IMR-90 (cell line): ENCODE measurements around the gene FOXP1. TPM values are rescaled to one million over a fixed set of nuclear protein-coding genes. Genes with fewer than 3 reads are reported as not detected.

Experiments
- ATAC-seq: fragments of 200-7000 bp; cut with Tn5 transposase; 2 replicates; pipeline ENCODE4 v1.9.1; 2020; ENCODE audit warnings: low read depth, mild to moderate bottlenecking, moderate library complexity
- BruUV-seq: library from RNA; stranded (reverse); fragments of 400-500 nt; replicated peaks from 2 replicates; lab custom pipeline; 2021; lab: Mats Ljungman, UMichigan
- CTCF ChIA-PET: fragments of 300-600 bp; formaldehyde crosslinking; extraction: SDS; loops from one replicate; lab custom pipeline; 2021; ENCODE audit warnings: antibody characterized with exemption; lab: Yijun Ruan, JAX
- POLR2A ChIA-PET: fragments of 300-600 bp; sonication (Branson Sonifier 250); formaldehyde crosslinking; loops from one replicate; lab custom pipeline; 2022; ENCODE audit warnings: antibody characterized with exemption; ENCODE audit not compliant: unreplicated experiment; lab: Charles Lee
- DNase-seq: peaks from one replicate; pipeline ENCODE4 v3.0.0; 2013
- H2AFZ ChIP-seq: replicated peaks from 2 replicates; pipeline ENCODE3; 2013; ENCODE audit warnings: low read length, mild to moderate bottlenecking; ENCODE audit not compliant: poor library complexity
- H2AK5ac ChIP-seq: 2 replicates; pipeline ENCODE4 v1.6.1; 2013; ENCODE audit warnings: low read depth, low read length, inconsistent platforms
- H2AK9ac ChIP-seq: replicated peaks from 2 replicates; pipeline ENCODE3; 2013; ENCODE audit warnings: mild to moderate bottlenecking, low read depth, low read length, moderate library complexity; ENCODE audit not compliant: poor library complexity
- H2BK120ac ChIP-seq: 2 replicates; pipeline ENCODE4 v1.6.1; 2013; ENCODE audit warnings: low read depth, low read length, inconsistent platforms
- H2BK15ac ChIP-seq: 3 replicates; pipeline ENCODE4 v1.6.1; 2013; ENCODE audit warnings: low read depth, low read length, inconsistent platforms
- H2BK20ac ChIP-seq: 2 replicates; pipeline ENCODE4 v1.6.1; 2013; ENCODE audit warnings: low read depth, mild to moderate bottlenecking, inconsistent platforms, low read length, moderate library complexity
- H2BK5ac ChIP-seq: 2 replicates; pipeline ENCODE4 v1.6.1; 2013; ENCODE audit warnings: mild to moderate bottlenecking, low read depth, low read length, inconsistent platforms; ENCODE audit not compliant: poor library complexity, severe bottlenecking
- H3K14ac ChIP-seq: replicated peaks from 2 replicates; pipeline ENCODE4 v1.6.1; 2013; ENCODE audit warnings: low read depth, low read length, inconsistent platforms
- H3K18ac ChIP-seq: 2 replicates; pipeline ENCODE4 v1.6.1; 2013; ENCODE audit warnings: low read depth, low read length, control low read depth
- H3K23ac ChIP-seq: 2 replicates; pipeline ENCODE4 v1.6.1; 2013; ENCODE audit warnings: low read depth, low read length, inconsistent platforms
- H3K27ac ChIP-seq: 2 replicates; pipeline ENCODE4 v1.5.1; 2013; ENCODE audit warnings: mild to moderate bottlenecking, control low read depth, low read length; ENCODE audit not compliant: insufficient read depth
- H3K27me3 ChIP-seq: 2 replicates; pipeline ENCODE4 v1.6.1; 2013; ENCODE audit warnings: low read length; ENCODE audit not compliant: control insufficient read depth, insufficient read depth
- H3K36me3 ChIP-seq: 2 replicates; pipeline ENCODE4 v1.6.1; 2013; ENCODE audit warnings: low read length, mixed read lengths; ENCODE audit not compliant: control insufficient read depth, insufficient read depth
- H3K4ac ChIP-seq: 2 replicates; pipeline ENCODE4 v1.6.1; 2013; ENCODE audit warnings: low read depth, low read length, inconsistent platforms
- H3K4me1 ChIP-seq: 2 replicates; pipeline ENCODE4 v1.6.1; 2013; ENCODE audit warnings: low read length, mixed read lengths; ENCODE audit not compliant: control insufficient read depth, insufficient read depth
- H3K4me2 ChIP-seq: 2 replicates; pipeline ENCODE4 v1.6.1; 2013; ENCODE audit warnings: low read depth, mild to moderate bottlenecking, control low read depth, low read length, moderate library complexity
- H3K4me3 ChIP-seq: 2 replicates; pipeline ENCODE4 v1.5.1; 2013; ENCODE audit warnings: low read depth, mild to moderate bottlenecking, control low read depth, low read length, moderate library complexity; ENCODE audit not compliant: insufficient read depth
- H3K56ac ChIP-seq: 2 replicates; pipeline ENCODE4 v1.6.1; 2013; ENCODE audit warnings: low read length, inconsistent platforms; ENCODE audit not compliant: insufficient read depth; ENCODE audit errors: extremely low read depth
- H3K79me1 ChIP-seq, 2 experiments: 2 replicates each; pipeline ENCODE4 v1.6.1; 2013; ENCODE audit warnings: low read length in 2 of 2, inconsistent platforms in 1 of 2, low read depth in 1 of 2
- H3K9ac ChIP-seq: 2 replicates; pipeline ENCODE4 v1.6.1; 2013; ENCODE audit warnings: low read depth, low read length, control low read depth
- H3K9me1 ChIP-seq: 2 replicates; pipeline ENCODE4 v1.6.1; 2013; ENCODE audit warnings: low read length, inconsistent platforms; ENCODE audit not compliant: insufficient read depth
- H3K9me3 ChIP-seq: 2 replicates; pipeline ENCODE4 v1.6.1; 2013; ENCODE audit warnings: low read length; ENCODE audit not compliant: control insufficient read depth, insufficient read depth
- H4K20me1 ChIP-seq: 2 replicates; pipeline ENCODE4 v1.6.1; 2013; ENCODE audit warnings: low read length, inconsistent platforms; ENCODE audit not compliant: insufficient read depth
- H4K5ac ChIP-seq: 2 replicates; pipeline ENCODE4 v1.6.1; 2013; ENCODE audit warnings: mild to moderate bottlenecking, low read depth, low read length, control low read depth
- H4K8ac ChIP-seq, 2 experiments: 2 replicates each; pipeline ENCODE4 v1.6.1; 2013; ENCODE audit warnings: low read depth in 2 of 2, low read length in 2 of 2, control low read depth in 1 of 2, inconsistent platforms in 1 of 2
- H4K91ac ChIP-seq: 2 replicates; pipeline ENCODE4 v1.6.1; 2013; ENCODE audit warnings: low read depth, low read length, inconsistent platforms; ENCODE audit not compliant: insufficient read depth
- BHLHE40 ChIP-seq: fragments of 150-350 bp; IDR thresholded peaks from 2 replicates; pipeline ENCODE4 v1.6.1; 2016; ENCODE audit warnings: mild to moderate bottlenecking, low read depth, low read length
- CEBPB ChIP-seq: IDR thresholded peaks from 2 replicates; pipeline ENCODE4 v1.6.1; 2012; ENCODE audit warnings: low read depth, low read length, improper control_type of control experiment
- CHD1 ChIP-seq: IDR thresholded peaks from 2 replicates; pipeline ENCODE4 v1.6.1; 2012; ENCODE audit warnings: low read depth, low read length, improper control_type of control experiment
- CTCF ChIP-seq: conservative IDR thresholded peaks from 2 replicates; pipeline ENCODE4 v1.5.1; 2012; ENCODE audit warnings: mild to moderate bottlenecking, low read depth, low read length, improper control_type of control experiment
- ELK1 ChIP-seq: fragments of 150-350 bp; IDR thresholded peaks from 2 replicates; pipeline ENCODE4 v1.6.1; 2016; ENCODE audit warnings: low read depth, mild to moderate bottlenecking, low read length, moderate library complexity, borderline replicate concordance
- FOS ChIP-seq: fragments of 150-350 bp; IDR thresholded peaks from 2 replicates; pipeline ENCODE4 v1.6.1; 2016; ENCODE audit warnings: low read depth, low read length
- MAFK ChIP-seq: IDR thresholded peaks from 2 replicates; pipeline ENCODE4 v1.6.1; 2012; ENCODE audit warnings: low read depth, low read length, improper control_type of control experiment
- MAZ ChIP-seq: IDR thresholded peaks from 2 replicates; pipeline ENCODE4 v1.6.1; 2012; ENCODE audit warnings: low read depth, mild to moderate bottlenecking, low read length, improper control_type of control experiment, moderate library complexity, borderline replicate concordance
- MXI1 ChIP-seq: IDR thresholded peaks from 2 replicates; pipeline ENCODE4 v1.6.1; 2012; ENCODE audit warnings: low read depth, mild to moderate bottlenecking, low read length, moderate library complexity, borderline replicate concordance
- NFE2L2 ChIP-seq: fragments of 150-350 bp; IDR thresholded peaks from 2 replicates; pipeline ENCODE4 v1.6.1; 2016; ENCODE audit warnings: low read depth, mild to moderate bottlenecking, low read length
- POLR2A ChIP-seq: IDR thresholded peaks from 2 replicates; pipeline ENCODE4 v1.6.1; 2012; ENCODE audit warnings: mild to moderate bottlenecking, low read depth, low read length
- RAD21 ChIP-seq: IDR thresholded peaks from 2 replicates; pipeline ENCODE4 v1.6.1; 2012; ENCODE audit warnings: low read length, improper control_type of control experiment
- RCOR1 ChIP-seq: IDR thresholded peaks from 2 replicates; pipeline ENCODE4 v1.6.1; 2012; ENCODE audit warnings: mild to moderate bottlenecking, low read length, improper control_type of control experiment; ENCODE audit not compliant: insufficient replicate concordance
- RFX5 ChIP-seq: IDR thresholded peaks from 2 replicates; pipeline ENCODE4 v1.8.0; 2012; ENCODE audit warnings: low read depth, mild to moderate bottlenecking, low read length, moderate library complexity
- SMC3 ChIP-seq: fragments of 150-350 bp; IDR thresholded peaks from 2 replicates; pipeline ENCODE4 v1.6.1; 2016; ENCODE audit warnings: low read depth, mild to moderate bottlenecking, antibody characterized with exemption, low read length, moderate library complexity
- WGBS, 2 experiments: methylation state at CpG; one replicate each; pipeline versions ENCODE4 v1.1.5 to v1.1.7; 2013; ENCODE audit warnings: missing lambda C conversion rate in 2 of 2; ENCODE audit not compliant: insufficient read length in 1 of 2; ENCODE audit errors: extremely low coverage in 2 of 2; 5-methylcytosine and 5-hydroxymethylcytosine counted together
- dilution Hi-C: fragments of 300-500 bp; cut with HindIII; formaldehyde crosslinking; loops from one replicate; pipeline ENCODE4 v1.14.3; 2018; ENCODE audit warnings: low sequenced_read_pairs; ENCODE audit not compliant: unreplicated experiment
- in situ Hi-C: fragments of 300-500 bp; cut with MboI; formaldehyde crosslinking; loops from 3 replicates; pipeline ENCODE4 v1.14.3; 2019; ENCODE audit warnings: low sequenced_read_pairs, inconsistent platforms, mixed read lengths
- intact Hi-C: fragments of 100-400 bp; cut with micrococcal nuclease; formaldehyde crosslinking; loops from 2 replicates; pipeline ENCODE4 v1.10.0; 2022
- polyA plus RNA-seq, 3 experiments: library from polyadenylated mRNA; depleted of rRNA; stranded (reverse); fragments of >200 nt; gene quantifications; 2 replicates each; pipeline ENCODE4 v1.2.3, GENCODE V29; 2012; ENCODE audit warnings: low replicate concordance in 1 of 3
- total RNA-seq: library from RNA; depleted of rRNA; stranded (reverse); fragments of >200 nt; gene quantifications from 2 replicates; pipeline ENCODE4 v1.2.3, GENCODE V29; 2012

FOXP1 gene
- total and polyA plus RNA-seq, 2 of the 4 experiments (the other 2 are of a cell fraction): 37.0 to 132 TPM

GRCh38 chr3:71245971-71246880 lies 337.3 kb downstream of the FOXP1 start:
- POLR2A ChIA-PET: no interaction called here
- Histone ChIP-seq H3K4me3 (no peak overlapping the region), H3K4me2 (peak overlapping the region; percentile 21), H3K9me1 (peaks cover 18% of the 10 kb centered on the region), H3K36me3 (no peaks in the 10 kb centered on the region), H3K14ac (peak overlapping the region; percentile 92), H2BK5ac (peak overlapping the region; percentile 79), H3K56ac (peak overlapping the region; percentile 70), H3K9me3 (no peaks in the 10 kb centered on the region), H3K23ac (peak overlapping the region; percentile 96), H2BK20ac (peak overlapping the region; percentile 96), H3K79me1 (peaks cover 22 to 61% of the 10 kb centered on the region in 2 experiments; a peak in 3 of 4 replicates), H4K5ac (peak overlapping the region; percentile 81), H2AK5ac (peak overlapping the region; percentile 97), H2BK15ac (peak overlapping the region; percentile 98; the same call in 2 of the 3 replicates), H3K18ac (peak overlapping the region; percentile 87), H4K91ac (peak overlapping the region; percentile 95), H3K4me1 (peaks cover 19% of the 10 kb centered on the region), H3K27me3 (no peaks in the 10 kb centered on the region), H4K8ac (peak overlapping the region; percentile 84 to 90), H3K9ac (peak overlapping the region; percentile 61), H4K20me1 (no peaks in the 10 kb centered on the region), H2AK9ac (peak overlapping the region; percentile 56), H2AFZ (peak overlapping the region; percentile 87), H3K27ac (peak overlapping the region; percentile 82), H2BK120ac (peak overlapping the region; percentile 99), H3K4ac (peak overlapping the region; percentile 99)
- in situ Hi-C loops: no loop called here
- DNase-seq (no peak), ATAC-seq (peak; percentile 9; the same call in 1 of the 2 replicates)
- CTCF ChIA-PET: interaction anchor here (0.7 kb wide), 1 partner anchor 407 kb away, joined by 3 read pairs; no protein-coding TSS in a partner anchor
- dilution Hi-C loops: no loop called here
- intact Hi-C loops: loop anchor here (1.0 to 10.0 kb wide), 4 partner anchors 73 to 339 kb away; partner anchors contain the start of gene FOXP1
- 55% methylated on average over 10 of the region's 19 CpGs; no CpG with 5 or more reads in 1 of the 2 experiments for WGBS, 2 experiments
- BruUV-seq: no TSS peak
- TF ChIP-seq SMC3 (no peak), BHLHE40 (no peak), MXI1 (no peak), POLR2A (no peak), NFE2L2 (no peak), MAFK (no peak), CTCF (no peak), CEBPB (no peak), FOS (no peak), RCOR1 (no peak), RAD21 (no peak), RFX5 (no peak), MAZ (no peak), ELK1 (no peak), CHD1 (no peak)
